ENCODE data around the gene MS4A18. TPM values are rescaled to one million over a fixed set of nuclear protein-coding genes. Genes with fewer than 3 reads are reported as not detected.

The MS4A18 gene
- not detected in 5 replicates for total RNA-seq (2022; extraction: Qiagen RNA extraction; ENCODE audit: low read depth)

DNA sequence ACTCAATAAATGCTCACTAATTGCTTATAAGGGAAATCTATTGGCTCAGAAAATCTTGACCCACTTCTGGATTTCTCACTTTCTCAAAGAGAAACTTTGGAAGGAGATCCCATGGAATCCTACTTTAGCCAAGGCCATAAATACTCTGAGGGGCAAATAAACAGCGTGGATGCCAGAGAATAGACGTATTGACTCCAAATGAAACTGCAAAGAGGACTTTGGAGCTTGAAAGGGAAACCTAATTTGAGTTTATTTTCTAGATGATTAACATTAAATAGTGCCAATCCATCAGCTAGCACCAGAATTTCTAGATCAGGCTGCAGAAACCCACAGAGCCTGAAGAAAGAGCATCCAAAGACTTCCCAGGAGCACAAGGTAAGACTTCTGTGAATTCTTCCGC lies at the start of gene MS4A18:
Gene MS4A18, plus strand, starts transcription at position 301 of the 400 bp plus-strand sequence.

DNA sequence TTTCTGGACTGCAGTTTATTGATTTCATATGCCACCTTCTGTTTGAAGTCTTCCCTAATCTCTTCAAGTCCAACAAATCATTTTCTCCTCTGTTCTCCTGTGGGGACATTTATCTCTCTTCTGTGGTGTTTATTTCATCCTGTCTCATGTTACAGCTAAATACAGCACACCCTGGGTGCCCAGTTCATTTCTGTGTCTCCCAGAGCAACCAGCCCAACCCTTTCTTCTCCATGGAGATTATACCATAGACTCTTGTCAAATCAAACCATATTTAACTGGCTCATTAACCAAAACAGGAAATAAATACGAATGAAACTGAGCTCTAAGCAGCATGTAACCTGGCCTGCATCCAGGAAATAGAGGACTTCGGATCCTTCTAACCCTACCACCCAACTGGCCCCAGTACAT lies 25.2 kb upstream of the MS4A18 start, which contains the start of gene MS4A8:
Gene MS4A8, plus strand, starts transcription at position 329 of the 408 bp plus-strand sequence. CDS start 1,249 bp downstream, outside the sequence.

GRCh38 chr11:60756307-60757032 lies 31.9 kb downstream of the MS4A18 start, which contains the start of gene MS4A15:
Gene MS4A15, plus strand, starts transcription at chr11:60756867. Its CDS starts 6,867 bp downstream, at chr11:60763734.

GRCh38 chr11:60785136-60785535 lies 60.6 kb downstream of the MS4A18 start, which contains the start of gene MS4A10:
Gene MS4A10, plus strand, starts transcription at chr11:60785333. Its CDS starts 5,003 bp downstream, at chr11:60790336.

Other genes with a start within 250 kb of the MS4A18 start
- not detected in 5 replicates for gene MS4A12, start 231.9 kb upstream of the MS4A18 start, total RNA-seq (2022; extraction: Qiagen RNA extraction; ENCODE audit: low read depth)
- gene MS4A13, start 209.3 kb upstream of the MS4A18 start, total RNA-seq (2022; extraction: Qiagen RNA extraction; ENCODE audit: low read depth): not detected in 5 replicates
- gene MS4A8, start 25.1 kb upstream of the MS4A18 start, total RNA-seq (2022; extraction: Qiagen RNA extraction; ENCODE audit: low read depth): not detected in 5 replicates
- not detected in 5 replicates for gene MS4A15, start 32.1 kb downstream of the MS4A18 start, total RNA-seq (2022; extraction: Qiagen RNA extraction; ENCODE audit: low read depth)
- gene MS4A10, start 60.6 kb downstream of the MS4A18 start, total RNA-seq (2022; extraction: Qiagen RNA extraction; ENCODE audit: low read depth): not detected in 5 replicates
- 75.7 to 110 TPM (median 93.0 TPM) in 5 replicates for gene CCDC86, start 117.4 kb downstream of the MS4A18 start, total RNA-seq (2022; extraction: Qiagen RNA extraction; ENCODE audit: low read depth)
- 0.06 to 0.09 TPM in 2 of 5 replicates, not detected in the others for gene PTGDR2, start 131.2 kb downstream of the MS4A18 start, total RNA-seq (2022; extraction: Qiagen RNA extraction; ENCODE audit: low read depth)
- 0.22 to 0.64 TPM (median 0.32 TPM) in 4 of 5 replicates, not detected in the other for gene ZP1, start 142.8 kb downstream of the MS4A18 start, total RNA-seq (2022; extraction: Qiagen RNA extraction; ENCODE audit: low read depth)
- 128 to 201 TPM (median 181 TPM) in 5 replicates for gene PRPF19, start 181.9 kb downstream of the MS4A18 start, total RNA-seq (2022; extraction: Qiagen RNA extraction; ENCODE audit: low read depth)
- gene TMEM109, start 189.4 kb downstream of the MS4A18 start, total RNA-seq (2022; extraction: Qiagen RNA extraction; ENCODE audit: low read depth): 87.6 to 131 TPM (median 127 TPM) in 5 replicates
- 78.7 to 153 TPM (median 149 TPM) in 5 replicates for gene TMEM132A, start 199.7 kb downstream of the MS4A18 start, total RNA-seq (2022; extraction: Qiagen RNA extraction; ENCODE audit: low read depth)
- not detected in 5 replicates for gene SLC15A3, start 227.5 kb downstream of the MS4A18 start, total RNA-seq (2022; extraction: Qiagen RNA extraction; ENCODE audit: low read depth)
- 0.08 to 0.38 TPM (median 0.24 TPM) in 4 of 5 replicates, not detected in the other for gene CD6, start 247.0 kb downstream of the MS4A18 start, total RNA-seq (2022; extraction: Qiagen RNA extraction; ENCODE audit: low read depth)

All from A549 treated with ZK216348 at 1 μM for 4 hours (cell line).